ENCODE results near the gene GOLGA6D. TPM values are rescaled to one million over a fixed set of nuclear protein-coding genes. Genes with fewer than 3 reads are reported as not detected.
"Not testable (repeated sequence)": the region's sequence is repeated elsewhere in the genome, so short reads cannot be mapped to it uniquely, and the experiment has no call there.

The GOLGA6D gene, protein sequence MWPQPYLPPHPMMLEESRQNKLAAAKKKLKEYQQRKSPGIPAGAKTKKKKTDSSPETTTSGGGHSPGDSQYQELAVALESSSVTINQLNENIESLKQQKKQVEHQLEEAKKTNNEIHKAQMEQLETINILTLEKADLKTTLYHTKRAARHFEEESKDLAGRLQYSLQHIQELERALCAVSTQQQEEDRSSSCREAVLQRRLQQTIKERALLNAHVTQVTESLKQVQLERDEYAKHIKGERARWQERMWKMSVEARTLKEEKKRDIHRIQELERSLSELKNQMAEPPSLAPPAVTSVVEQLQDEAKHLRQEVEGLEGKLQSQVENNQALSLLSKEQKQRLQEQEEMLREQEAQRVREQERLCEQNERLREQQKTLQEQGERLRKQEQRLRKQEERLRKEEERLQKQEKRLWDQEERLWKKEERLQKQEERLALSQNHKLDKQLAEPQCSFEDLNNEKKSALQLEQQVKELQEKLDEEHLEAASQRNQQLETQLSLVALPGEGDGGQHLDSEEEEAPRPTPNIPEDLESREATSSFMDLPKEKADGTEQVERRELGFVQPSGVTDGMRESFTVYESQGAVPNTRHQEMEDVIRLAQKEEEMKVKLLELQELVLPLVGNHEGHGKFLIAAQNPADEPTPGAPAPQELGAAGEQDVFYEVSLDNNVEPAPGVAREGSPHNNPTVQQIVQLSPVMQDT
- polyA plus RNA-seq (2013, experiment 1 of 2; ENCODE audit: insufficient read length), result 0.05 TPM
- not detected for polyA plus RNA-seq (2013, experiment 2 of 2; ENCODE audit: insufficient read length)

DNA sequence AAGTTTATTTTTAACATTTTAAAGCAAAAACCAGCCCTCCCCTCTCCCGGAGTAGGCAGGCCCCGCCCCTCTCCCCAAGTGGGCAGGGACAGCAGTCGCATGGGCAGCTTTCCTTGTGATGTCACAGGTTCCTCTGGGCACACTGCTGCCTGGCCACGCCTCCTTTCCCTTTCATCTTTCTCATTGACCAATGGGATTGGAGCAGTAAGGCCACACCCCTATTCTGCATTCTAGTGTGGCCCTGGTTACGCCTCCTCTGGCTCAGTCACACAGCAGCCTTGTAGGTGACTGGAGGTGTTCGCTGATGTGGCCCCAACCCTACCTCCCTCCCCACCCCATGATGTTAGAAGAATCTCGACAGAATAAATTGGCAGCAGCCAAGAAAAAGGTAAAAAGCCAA is at the start of gene GOLGA6D:
Gene GOLGA6D (plus strand): TSS at position 264 of the 400 bp plus-strand sequence. CDS start 41 bp downstream, at position 305.
- DNase-seq, result not testable (repeated sequence)

- no peak for DNase-seq
Observed at GRCh38 chr15:75233504-75234190, 49.0 kb upstream of the GOLGA6D start.

DNA sequence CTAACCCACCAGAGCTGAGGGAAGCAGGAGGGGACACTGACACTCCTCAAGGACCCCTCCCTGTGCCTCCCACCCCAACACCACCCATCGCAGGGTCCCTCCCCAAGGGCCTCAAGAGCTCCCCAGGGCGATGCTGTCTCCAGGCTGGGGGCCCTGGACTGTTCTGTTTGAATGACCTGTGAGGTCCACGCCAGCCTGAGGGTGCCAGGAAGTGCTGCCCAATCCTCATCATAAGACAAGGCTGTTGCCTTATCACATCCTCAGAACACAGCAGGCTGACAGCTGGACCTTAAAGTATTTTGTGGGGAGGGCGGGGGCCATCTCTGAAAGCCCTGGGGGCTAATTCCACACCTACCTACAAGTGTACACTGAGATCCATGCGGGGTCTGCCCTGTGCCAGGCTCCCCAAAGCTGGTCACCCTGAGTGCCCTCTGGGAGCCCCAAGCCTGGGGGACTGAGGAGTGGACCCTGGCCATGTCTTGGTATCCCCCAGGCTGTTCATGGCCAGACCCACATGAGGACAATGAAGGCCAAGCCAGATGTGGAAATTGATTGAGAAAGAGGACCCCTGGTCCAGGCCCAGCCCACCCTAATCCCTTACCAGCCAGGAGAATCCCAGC is 48.3 kb upstream of the GOLGA6D start:
- no peak for DNase-seq

GRCh38 chr15:75235051-75235673 is 47.5 kb upstream of the GOLGA6D start:
- DNase-seq, result no peak

DNA sequence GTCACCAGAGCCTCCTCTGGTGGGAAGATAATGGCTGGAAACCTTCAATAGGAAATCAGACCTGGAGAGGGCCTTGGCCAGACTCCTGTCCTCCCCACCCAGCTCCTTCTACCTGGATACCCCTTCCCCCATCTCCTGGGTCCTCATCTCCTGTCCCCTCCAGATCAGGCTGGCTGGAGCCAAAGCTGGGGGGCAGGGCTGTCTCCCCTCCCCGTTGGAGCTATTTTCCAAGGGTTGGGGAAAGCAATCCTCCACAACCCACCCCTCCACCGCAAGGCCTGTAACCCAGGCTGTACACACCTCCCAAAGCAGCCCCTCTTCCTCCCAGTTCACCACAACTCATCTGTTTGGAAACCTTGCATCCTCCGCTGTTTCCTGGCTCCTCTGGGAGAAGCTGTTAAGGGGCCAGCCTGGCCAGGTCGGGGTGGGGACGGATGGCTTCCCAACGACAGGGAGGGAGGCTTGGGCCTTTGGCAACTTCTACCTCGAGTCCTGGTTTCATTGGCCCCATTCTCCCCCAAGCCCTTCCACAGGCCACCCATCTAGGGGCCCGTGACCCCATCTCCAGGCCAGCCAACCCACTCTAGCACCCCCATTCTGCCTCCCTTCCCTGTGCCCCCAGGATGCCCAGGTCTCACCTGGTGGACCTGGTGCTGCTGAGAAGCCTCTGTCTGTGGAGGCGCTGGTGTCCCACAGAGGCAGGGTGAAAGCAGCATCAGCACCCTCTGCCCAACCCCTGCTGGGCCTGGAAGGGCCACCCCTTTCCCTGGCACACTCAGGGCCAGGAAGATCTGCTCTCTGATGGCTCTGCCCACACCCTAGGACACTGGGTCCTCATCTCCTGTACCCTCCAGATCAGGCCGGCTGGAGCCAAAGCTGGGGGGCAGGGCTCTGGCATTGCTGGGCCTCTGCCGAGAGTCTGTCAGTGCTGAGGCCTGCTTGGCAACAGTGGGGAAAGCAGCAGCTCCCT is 46.6 kb upstream of the GOLGA6D start:
- DNase-seq, result no peak

GRCh38 chr15:75237316-75237982 is 45.2 kb upstream of the GOLGA6D start:
- no peak for DNase-seq

DNA sequence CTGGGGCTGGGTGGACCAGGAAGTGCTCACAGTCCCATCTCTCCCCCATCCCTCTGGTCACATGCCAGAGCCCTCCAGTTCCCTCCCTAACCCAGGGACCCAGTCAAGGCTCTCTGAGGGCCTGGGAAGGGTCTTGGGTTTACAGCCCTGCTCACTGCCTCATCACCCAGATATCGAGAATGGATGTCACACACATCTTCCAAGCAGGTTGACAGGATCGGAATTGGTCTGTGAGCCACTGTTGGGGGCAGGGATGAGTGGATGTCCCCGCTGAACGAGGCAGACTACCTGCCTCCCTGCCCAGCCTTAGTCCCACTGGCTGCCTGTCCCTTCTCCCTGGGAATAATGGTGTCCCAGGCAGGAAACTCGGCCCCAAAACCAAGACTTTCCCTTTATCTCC is 44.5 kb upstream of the GOLGA6D start:
- DNase-seq, result no peak

DNA sequence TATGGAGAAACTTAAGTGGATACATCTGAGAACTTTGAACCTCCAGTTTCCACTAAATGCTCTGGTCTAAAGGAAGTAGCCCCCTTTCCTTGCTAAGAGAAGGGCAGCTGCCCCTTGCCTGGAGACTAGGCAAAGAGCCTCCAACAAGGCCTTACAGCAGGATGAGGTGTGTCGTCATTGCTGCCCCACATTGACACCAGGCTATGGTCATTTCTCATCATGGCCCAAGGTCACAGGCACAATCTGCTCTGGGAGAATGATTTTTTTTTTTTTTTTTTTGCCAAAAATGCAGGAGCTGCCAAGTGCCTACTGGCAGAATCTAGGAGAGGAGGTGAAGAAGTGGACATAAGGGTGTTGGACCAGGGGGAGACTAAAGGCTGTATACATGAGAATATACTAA is 36.9 kb upstream of the GOLGA6D start:
- not testable (repeated sequence) for DNase-seq

DNA sequence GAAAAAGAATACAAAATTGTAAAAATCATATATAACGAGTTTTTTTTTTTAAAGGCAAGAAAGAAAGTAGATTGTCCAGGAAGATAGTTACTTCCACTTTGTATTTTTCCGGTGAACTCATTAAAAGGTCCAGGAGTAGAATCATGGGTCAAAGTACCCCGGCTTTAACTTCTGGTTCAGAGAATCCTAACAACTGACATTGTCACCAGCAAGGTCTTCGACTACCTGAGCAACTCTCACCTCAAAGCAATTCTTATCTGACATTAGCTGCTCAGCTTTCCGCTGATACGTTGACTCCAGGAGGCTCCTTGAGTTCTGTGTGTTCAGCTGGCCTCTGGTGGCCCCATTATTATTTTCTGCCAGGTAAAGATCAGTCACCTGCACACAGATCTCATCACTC is 33.6 kb upstream of the GOLGA6D start:
- DNase-seq, result not testable (repeated sequence)

- no peak for DNase-seq
Observed at GRCh38 chr15:75249726-75250125, 32.9 kb upstream of the GOLGA6D start.

GRCh38 chr15:75251343-75251742 is 31.3 kb upstream of the GOLGA6D start:
- DNase-seq, result not testable (repeated sequence)

DNA sequence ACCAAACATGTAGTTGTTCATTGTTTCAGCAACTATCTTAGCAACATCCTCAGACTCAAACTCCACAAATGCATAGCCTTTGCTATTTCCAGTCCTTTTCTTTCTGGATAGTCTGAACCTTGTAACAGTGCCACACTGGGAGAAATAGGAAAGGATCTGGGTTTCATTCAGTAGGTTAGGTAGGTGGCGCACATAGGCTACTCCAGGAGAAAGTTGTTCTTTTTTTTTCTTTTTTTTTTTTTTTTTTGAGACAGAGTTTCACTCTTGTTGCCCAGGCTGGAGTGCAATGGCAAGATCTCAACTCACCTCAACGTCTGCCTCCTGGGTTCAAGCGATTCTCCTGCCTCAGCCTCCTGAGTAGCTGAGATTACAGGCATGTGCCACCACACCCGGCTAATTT is 30.4 kb upstream of the GOLGA6D start:
- not testable (repeated sequence) for DNase-seq

GRCh38 chr15:75258034-75258433 is 24.6 kb upstream of the GOLGA6D start, which contains the start of gene GOLGA6C:
TSS of gene GOLGA6C (plus strand) at chr15:75258334. CDS start at chr15:75258599, 265 bp downstream.
- DNase-seq, result not testable (repeated sequence)

GRCh38 chr15:75258620-75259343 is 23.9 kb upstream of the GOLGA6D start:
- DNase-seq, result not testable (repeated sequence)

DNA sequence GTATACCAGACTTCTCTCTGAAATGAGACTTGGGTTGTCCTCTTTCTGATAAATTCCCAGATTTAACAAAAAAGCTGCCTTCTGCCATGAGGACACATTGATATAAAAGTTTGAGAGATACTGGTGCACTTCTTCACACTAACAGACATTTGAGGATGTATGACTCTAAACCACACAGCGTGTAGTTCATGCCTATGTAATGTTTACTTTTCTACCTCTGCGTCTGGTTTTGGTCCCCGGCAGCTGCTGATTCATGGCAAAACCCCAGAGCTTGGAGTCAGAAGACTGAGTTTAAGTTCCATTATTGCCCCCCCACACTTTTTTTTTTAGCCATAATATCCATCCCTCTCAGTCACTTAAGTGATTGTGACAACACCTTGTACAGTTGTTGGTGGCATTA is 22.8 kb upstream of the GOLGA6D start:
- not testable (repeated sequence) for DNase-seq

DNA sequence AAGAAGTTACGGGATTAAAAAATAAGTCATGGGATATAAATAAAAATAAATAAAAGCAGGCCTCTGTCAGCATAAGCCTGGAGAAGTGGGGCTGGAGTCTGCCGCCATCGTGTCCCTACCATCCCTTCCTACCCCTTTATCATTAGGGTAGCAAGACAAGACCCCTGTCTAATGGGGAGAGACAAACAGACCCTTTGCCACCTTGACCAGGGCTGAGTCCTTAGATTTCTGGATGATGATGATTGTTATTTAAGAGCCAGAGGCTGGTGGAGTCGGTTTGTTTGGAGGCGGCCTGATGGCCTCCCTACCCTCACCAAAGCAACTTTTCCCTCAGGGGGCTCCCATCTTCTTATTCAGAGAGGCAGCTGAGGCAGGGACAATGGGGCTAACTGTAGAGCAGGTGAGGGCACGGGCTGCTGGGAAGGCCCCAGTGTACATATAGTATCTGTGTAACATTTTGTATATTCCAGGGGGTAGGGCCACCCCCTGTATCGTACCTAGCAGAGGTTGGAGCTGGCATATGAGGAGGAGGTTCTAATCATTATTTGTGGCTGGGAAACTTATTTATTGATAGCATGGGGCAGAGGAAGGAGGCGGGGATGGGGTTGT is 8.8 kb upstream of the GOLGA6D start:
- not testable (repeated sequence) for DNase-seq

GRCh38 chr15:75274509-75275107 is 8.0 kb upstream of the GOLGA6D start:
- peak; percentile 5 for DNase-seq

- DNase-seq, result not testable (repeated sequence)
Observed at GRCh38 chr15:75275617-75276016, 7.0 kb upstream of the GOLGA6D start.

Data from fibroblast of skin of back (primary cell).